GM11168 (cell line): ENCODE measurements around the gene RAD51B.

Experiments used
- in situ Hi-C: fragments of 300-500 bp; cut with MboI; formaldehyde crosslinking; loops from one replicate; pipeline ENCODE4 v1.12.0; 2022; ENCODE audit warnings: low sequenced_read_pairs; ENCODE audit not compliant: unreplicated experiment

The RAD51B gene

DNA sequence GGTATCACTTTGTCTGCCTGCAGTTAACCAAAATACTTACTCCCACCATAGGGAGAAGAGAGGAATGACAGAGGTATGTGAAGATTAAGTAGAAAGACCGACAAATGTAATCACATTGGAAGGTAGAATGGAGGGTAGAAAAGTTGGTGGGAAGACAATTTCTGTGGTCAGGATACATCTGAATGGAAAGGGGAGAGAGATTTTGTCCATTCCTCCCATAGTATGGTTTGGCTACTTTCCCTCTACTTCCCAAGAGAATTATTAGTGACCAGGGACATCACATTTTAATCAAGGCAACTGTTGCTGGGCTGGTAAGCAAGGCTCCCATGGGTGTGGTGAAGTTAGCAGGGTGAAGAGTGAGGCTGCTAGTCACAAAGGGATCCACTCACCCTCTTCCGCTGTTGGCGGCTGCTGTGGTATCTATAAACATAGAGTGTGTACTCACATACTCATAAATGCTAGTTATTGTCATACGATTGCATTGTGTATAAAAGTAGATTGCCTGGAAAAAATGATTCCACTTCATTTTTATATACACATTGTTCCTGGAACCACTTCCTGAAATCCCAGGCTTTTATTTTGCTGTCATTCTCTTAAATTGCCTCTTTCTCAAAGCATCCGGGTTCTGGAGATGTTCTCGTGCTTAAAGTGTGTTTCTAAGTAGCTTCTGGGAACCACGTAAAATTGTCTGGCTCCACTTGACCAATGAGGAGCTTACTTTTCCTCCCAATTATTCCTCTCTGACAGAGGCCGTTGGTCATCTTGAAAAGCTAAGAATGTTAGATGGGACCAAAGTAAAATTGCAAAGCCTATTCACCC, 560.1 kb downstream of the RAD51B start:
- in situ Hi-C loops = no loop called here

GRCh38 chr14:68380329-68380741, 560.8 kb downstream of the RAD51B start:
- in situ Hi-C loops = no loop called here

- in situ Hi-C loops = no loop called here
These were observed 564.8 kb downstream of the RAD51B start for GRCh38 chr14:68384335-68384734.

GRCh38 chr14:68384881-68385280, 565.3 kb downstream of the RAD51B start:
- in situ Hi-C loops = no loop called here

DNA sequence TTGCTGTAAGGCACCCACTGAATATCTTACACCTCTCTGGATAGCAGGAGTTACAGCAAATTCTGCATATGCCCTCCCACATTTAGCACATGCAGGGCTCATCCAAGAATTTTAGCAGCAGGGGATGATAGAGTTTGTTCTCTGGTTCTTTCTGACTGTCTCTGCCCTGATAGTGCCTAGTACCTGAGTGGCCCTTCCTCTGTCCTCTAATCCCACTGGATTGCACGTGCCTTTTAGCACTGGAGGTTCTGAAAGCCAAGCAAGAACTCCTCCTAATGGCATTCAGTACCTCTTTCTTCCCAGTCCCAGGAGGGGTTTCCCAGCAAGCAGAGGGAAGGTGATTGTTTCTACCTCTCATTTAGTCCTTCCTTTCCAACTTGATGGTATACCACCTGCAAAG, 566.9 kb downstream of the RAD51B start:
- in situ Hi-C loops = no loop called here

DNA sequence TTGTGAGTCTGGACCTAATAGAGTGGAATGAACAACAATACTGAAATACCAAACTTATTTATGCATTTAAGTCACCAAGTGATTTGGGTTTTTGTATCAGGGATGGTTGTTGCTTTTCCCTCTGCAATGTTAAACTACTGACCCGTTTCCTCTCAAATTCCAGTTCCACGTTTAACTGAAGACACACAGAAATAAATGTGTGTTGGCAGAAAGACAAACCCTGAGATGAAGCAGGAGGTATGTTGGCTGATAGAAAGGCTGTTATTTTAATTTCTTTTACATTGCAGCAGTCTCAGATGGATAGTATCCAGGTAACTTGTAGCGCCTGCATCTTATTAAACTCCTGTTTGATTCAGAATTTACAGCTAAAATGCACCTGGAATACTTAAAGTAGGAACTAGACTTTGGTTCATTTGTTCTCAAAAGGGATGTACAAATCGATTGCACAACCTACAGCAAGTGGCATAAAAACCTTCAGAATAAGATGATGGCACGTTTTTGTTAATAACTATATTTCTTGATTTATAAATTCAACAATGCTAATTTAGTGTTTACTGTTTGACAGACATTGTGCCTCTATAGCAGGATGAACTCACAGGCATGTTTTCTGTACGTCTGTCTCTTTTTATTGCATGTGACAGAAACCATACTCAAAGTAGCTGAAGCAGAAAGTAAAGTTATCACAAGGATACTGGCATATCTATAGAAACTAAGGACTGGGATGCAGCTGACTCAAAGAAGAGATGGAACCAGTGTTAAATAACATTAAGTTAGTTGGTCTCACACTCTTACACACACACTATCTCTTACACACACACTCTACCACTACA, 567.6 kb downstream of the RAD51B start:
- in situ Hi-C loops = no loop called here

DNA sequence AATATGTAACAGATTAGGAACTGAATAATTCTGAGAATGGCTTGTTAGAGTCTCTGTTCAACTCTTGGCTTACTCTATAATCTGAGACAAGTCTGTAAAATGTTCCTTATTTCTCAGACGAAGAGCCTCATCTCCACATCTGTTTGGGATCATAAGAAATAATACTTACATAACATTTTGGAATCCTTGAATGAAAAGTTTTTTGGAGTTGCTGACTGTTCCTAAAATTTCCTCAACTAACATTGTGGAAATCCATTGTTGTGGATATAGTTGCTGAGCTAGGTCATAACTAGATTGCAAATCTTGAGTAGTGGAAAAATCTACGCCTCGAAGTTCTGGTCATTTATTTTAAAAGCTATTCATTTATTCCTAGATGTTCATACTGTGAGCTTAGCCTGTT, 570.4 kb downstream of the RAD51B start:
- in situ Hi-C loops = no loop called here

- in situ Hi-C loops = no loop called here
These were observed 571.2 kb downstream of the RAD51B start for GRCh38 chr14:68390741-68391140.

DNA sequence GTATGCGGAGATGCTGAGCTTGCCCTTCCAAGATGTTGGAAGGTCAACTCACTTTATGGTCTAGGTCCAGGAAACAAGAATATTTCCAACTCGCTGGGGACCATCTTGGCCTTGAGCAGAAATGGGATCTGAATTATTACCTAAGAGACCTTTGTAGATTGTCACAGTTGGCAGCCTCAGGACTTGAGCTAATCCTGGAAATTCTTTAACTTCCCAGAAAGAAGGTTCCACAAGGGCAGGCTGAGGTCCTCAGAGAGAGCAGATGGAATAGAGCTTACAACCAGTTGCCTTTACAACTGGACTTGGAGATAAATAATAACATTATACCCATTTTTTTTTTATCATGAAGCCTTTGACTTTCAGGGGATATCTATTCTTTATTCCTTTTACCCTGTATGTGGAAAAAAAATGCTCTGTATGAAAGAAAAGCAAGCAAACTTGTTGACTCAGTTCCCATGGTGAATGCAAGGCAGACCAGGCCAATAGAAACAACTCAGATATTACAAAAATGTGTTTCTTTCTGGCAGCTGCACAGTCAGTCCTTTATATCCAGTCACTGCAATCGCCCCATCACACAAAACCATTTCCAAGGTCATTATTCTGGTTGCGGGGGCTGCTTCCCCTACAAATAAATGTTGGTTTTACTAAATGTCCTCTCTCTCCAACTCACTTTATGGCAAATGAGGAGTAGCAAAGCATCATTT, 571.9 kb downstream of the RAD51B start:
- in situ Hi-C loops = no loop called here

DNA sequence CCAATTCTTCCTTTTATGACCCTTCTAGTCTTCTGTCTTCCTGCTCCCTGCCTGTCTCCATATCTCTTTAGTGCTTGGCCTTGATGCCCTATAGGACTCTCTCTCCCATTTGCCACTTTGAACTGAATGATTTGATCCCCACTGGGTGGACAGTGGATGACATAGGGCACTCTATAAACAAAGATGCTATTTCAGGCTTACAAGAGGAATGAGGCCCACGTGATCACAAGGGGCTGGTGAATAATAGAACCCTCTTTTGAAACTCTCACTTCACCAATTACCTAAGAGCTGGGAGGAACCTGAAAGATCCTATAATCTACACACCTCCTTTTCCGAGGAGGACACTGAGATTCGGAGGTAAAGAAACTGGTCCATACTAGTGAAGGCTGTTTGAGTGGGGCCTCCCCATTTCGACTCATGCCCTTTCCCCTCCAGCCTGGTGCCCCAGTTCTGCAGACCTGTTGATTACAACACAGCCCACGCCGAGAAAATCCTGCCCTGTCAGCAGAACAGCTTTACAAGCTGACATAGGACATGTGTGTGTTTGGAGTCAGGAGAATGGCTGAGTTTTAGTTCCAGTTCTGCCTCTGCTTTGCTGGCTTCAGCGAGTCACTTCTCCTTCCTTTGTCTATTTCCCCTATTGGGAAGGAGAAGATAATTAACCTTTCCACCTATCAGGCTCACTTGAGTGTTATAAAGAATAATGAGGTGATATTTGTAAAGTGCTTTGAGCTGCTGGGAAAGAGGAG, 573.0 kb downstream of the RAD51B start:
- in situ Hi-C loops = no loop called here

DNA sequence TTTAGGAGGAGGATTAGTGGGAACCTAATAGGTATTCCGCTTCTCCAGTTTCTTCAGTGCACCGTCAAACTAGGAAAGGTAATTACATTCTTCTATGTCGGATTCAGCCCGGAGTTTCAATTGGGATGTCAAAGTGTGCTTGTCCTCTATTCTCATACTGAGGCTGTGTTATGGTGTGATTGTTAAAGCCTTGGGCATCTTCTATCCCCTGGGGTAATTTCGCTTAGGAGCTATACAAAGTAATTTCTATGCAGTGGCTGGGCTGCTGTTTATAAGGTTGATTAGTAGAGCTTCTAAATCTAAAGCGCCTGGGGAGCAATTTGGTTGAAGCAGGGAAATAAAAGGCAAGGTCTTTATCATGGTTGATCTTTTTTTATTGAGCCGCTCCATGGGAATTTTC, 573.7 kb downstream of the RAD51B start:
- in situ Hi-C loops = no loop called here

GRCh38 chr14:68394118-68394763, 574.7 kb downstream of the RAD51B start:
- in situ Hi-C loops = no loop called here

DNA sequence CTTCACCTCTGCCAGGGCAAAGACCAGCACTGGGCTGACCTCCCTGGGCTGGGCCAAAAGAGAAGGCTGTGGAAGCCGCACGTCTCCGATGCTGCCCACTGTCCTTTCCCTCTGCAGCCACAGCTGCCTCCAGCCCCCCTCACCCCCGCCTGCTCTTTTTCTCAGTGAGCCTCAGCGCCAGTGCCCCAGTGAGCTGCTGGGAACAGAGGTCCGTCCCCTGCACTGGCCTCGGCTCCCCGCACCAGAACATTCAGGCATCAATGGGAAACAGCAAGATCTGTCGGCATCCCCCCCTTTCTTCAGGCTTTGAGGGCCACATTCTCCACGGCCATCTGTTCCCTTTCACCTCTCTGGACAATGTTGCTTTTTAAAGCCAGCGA, 575.2 kb downstream of the RAD51B start:
- in situ Hi-C loops = no loop called here

- in situ Hi-C loops = no loop called here
These were observed 576.0 kb downstream of the RAD51B start for GRCh38 chr14:68395604-68396003.

DNA sequence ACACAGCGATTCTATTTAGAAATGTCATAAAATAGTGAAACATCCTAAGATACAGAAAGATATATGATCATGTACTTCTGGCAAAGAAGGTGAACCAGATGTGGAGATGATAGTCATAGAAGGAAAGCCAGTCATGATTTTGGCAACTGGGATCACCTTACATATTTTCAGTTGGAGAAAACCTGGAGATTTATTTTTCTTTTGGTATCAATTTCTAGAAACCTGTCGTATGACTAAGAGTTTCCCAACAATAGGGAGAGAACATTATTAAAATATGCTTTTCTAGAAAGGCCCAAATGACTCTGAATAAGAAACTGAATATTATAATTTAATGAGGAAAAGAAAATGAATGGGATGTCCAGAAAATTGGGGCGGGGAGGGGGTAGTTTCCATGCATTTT, 576.9 kb downstream of the RAD51B start:
- in situ Hi-C loops = no loop called here

- in situ Hi-C loops = no loop called here
These were observed 577.8 kb downstream of the RAD51B start for GRCh38 chr14:68397371-68397811.

DNA sequence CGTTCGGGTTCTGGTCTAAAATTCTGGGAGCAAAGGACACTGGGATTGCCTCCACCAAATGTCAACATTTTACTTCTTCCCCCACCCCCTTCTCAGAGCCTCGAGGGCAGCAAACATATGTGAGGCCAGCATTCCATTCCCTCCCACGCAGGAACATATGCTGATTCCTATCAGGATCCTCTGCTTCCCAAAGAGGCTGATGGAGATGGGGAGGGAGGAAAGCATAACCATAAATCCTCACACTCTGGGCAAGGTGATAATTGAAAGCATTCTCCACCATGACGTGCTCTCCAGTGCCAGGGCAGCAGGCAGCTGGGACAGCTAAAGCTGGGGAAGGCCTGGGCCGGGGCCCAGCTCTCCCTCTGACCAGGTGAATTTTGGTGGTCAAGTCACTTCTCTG, 578.2 kb downstream of the RAD51B start:
- in situ Hi-C loops = no loop called here

- in situ Hi-C loops = no loop called here
These were observed 578.8 kb downstream of the RAD51B start for GRCh38 chr14:68398370-68398769.

GRCh38 chr14:68399971-68400370, 580.4 kb downstream of the RAD51B start:
- in situ Hi-C loops = loop anchor here (25.0 kb wide), 1 partner anchor 412 kb away; no protein-coding TSS in a partner anchor

- in situ Hi-C loops = loop anchor here (25.0 kb wide), 1 partner anchor 411 kb away; no protein-coding TSS in a partner anchor
These were observed 581.7 kb downstream of the RAD51B start for GRCh38 chr14:68401317-68401716.
